ENCODE measurements around the gene EVI2B. TPM values are rescaled to one million over a fixed set of nuclear protein-coding genes. Genes with fewer than 3 reads are reported as not detected.

The EVI2B gene
- total RNA-seq, 1 donor from 2014 or later = not detected

GRCh38 chr17:31286587-31286986 lies 27.3 kb downstream of the EVI2B start:
- Mint-ChIP-seq H3K27me3 (ENCODE audit: unreplicated experiment) (no peaks in the 10 kb centered on the region), H3K4me1 (ENCODE audit: low read depth, unreplicated experiment) (no peaks in the 10 kb centered on the region), H3K27ac (ENCODE audit: unreplicated experiment) (no peak overlapping the region), H3K4me3 (ENCODE audit: unreplicated experiment) (no peak overlapping the region), H3K9me3 (ENCODE audit: unreplicated experiment) (no peaks in the 10 kb centered on the region), H3K36me3 (ENCODE audit: unreplicated experiment) (no peaks in the 10 kb centered on the region)
- TF ChIP-seq CTCF (IDR thresholded peaks at IDR 0.05; ENCODE audit: partially characterized antibody, unreplicated experiment) = peak; percentile 18
- no peak for DNase-seq

GRCh38 chr17:31283841-31284240 lies 30.0 kb downstream of the EVI2B start:
- Mint-ChIP-seq H3K27ac (ENCODE audit: unreplicated experiment) (no peak overlapping the region), H3K27me3 (ENCODE audit: unreplicated experiment) (no peaks in the 10 kb centered on the region), H3K4me3 (ENCODE audit: unreplicated experiment) (no peak overlapping the region)

GRCh38 chr17:31281061-31281460 lies 32.8 kb downstream of the EVI2B start:
- H3K4me3 Mint-ChIP-seq (ENCODE audit: unreplicated experiment) = no peak overlapping the region
- H3K36me3 Mint-ChIP-seq (ENCODE audit: unreplicated experiment) = peaks cover 6% of the 10 kb centered on the region
- peaks cover 1% of the 10 kb centered on the region for H3K9me3 Mint-ChIP-seq (ENCODE audit: unreplicated experiment)
- no peak for DNase-seq
- no peak for TF ChIP-seq CTCF (IDR thresholded peaks at IDR 0.05; ENCODE audit: partially characterized antibody, unreplicated experiment)
- H3K27me3 Mint-ChIP-seq (ENCODE audit: unreplicated experiment) = no peaks in the 10 kb centered on the region
- no peaks in the 10 kb centered on the region for H3K4me1 Mint-ChIP-seq (ENCODE audit: low read depth, unreplicated experiment)
- no peak overlapping the region for H3K27ac Mint-ChIP-seq (ENCODE audit: unreplicated experiment)

More at GRCh38 chr17:31283841-31284240, 30.0 kb downstream of the EVI2B start:
- TF ChIP-seq CTCF (IDR thresholded peaks at IDR 0.05; ENCODE audit: partially characterized antibody, unreplicated experiment) = no peak
- H3K9me3 Mint-ChIP-seq (ENCODE audit: unreplicated experiment) = no peaks in the 10 kb centered on the region
- no peaks in the 10 kb centered on the region for H3K4me1 Mint-ChIP-seq (ENCODE audit: low read depth, unreplicated experiment)
- H3K36me3 Mint-ChIP-seq (ENCODE audit: unreplicated experiment) = no peaks in the 10 kb centered on the region
- DNase-seq = no peak

DNA sequence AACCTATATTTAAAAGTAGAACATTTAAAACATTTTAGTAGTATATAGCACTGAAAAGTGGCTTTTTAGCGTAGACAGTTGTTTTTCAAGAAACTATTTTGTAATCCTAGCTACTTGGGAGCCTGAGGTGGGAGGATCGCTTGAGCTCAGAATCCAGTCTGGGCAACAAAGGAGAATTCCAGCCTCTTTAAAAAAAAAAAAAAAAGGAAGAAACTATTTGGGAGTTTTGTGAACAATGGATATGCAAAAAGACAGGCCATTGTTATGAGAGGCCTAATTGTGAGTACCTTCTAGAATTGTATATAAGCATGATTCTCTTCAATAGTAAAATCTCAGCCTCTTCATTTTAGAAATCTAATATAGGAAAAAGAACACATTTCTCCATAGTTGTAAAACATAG lies 34.5 kb downstream of the EVI2B start:
- no peak overlapping the region for H3K27ac Mint-ChIP-seq (ENCODE audit: unreplicated experiment)
- H3K27me3 Mint-ChIP-seq (ENCODE audit: unreplicated experiment) = no peaks in the 10 kb centered on the region
- no peak for DNase-seq
- no peak for TF ChIP-seq CTCF (IDR thresholded peaks at IDR 0.05; ENCODE audit: partially characterized antibody, unreplicated experiment)
- H3K36me3 Mint-ChIP-seq (ENCODE audit: unreplicated experiment) = peaks cover 6% of the 10 kb centered on the region
- peaks cover 1% of the 10 kb centered on the region for H3K9me3 Mint-ChIP-seq (ENCODE audit: unreplicated experiment)
- H3K4me3 Mint-ChIP-seq (ENCODE audit: unreplicated experiment) = no peak overlapping the region
- H3K4me1 Mint-ChIP-seq (ENCODE audit: low read depth, unreplicated experiment) = no peaks in the 10 kb centered on the region

DNA sequence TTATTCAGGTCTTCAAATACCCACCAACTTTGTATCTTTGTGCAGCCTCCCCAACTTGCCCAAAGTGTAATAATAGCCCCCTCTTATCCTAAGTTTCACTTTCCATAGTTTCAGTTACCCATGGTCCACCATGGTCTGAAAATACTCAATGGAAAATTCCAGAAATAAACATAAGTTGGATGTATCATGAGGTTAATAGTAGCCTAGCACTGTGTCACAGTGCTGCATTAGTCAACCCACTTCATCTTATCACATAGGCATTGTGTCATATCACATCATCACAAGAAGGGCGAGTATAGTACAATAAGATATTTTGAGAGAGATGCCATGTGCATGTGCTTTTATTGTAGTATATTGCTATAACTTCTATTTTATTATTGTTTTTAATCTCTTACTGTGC lies 38.7 kb downstream of the EVI2B start:
- no peak for TF ChIP-seq CTCF (IDR thresholded peaks at IDR 0.05; ENCODE audit: partially characterized antibody, unreplicated experiment)
- Mint-ChIP-seq H3K4me1 (ENCODE audit: low read depth, unreplicated experiment) (no peaks in the 10 kb centered on the region), H3K27me3 (ENCODE audit: unreplicated experiment) (peaks cover 2% of the 10 kb centered on the region), H3K36me3 (ENCODE audit: unreplicated experiment) (peaks cover 6% of the 10 kb centered on the region), H3K4me3 (ENCODE audit: unreplicated experiment) (no peak overlapping the region), H3K27ac (ENCODE audit: unreplicated experiment) (no peak overlapping the region), H3K9me3 (ENCODE audit: unreplicated experiment) (peaks cover 1% of the 10 kb centered on the region)
- no peak for DNase-seq

Data from glutamatergic neuron (in vitro differentiated cells).